Neural crest cell (in vitro differentiated cells): ENCODE measurements around the gene OSBPL2. TPM values are rescaled to one million over a fixed set of nuclear protein-coding genes. Genes with fewer than 3 reads are reported as not detected.

Source experiments
- DNase-seq: peaks from one replicate; pipeline ENCODE4 v3.0.0; 2021; ENCODE audit warnings: low read depth, mixed read lengths, low spot score
- H3K27ac Mint-ChIP-seq: one replicate; pipeline ENCODE4 v1.8.0; 2021; ENCODE audit warnings: mild to moderate bottlenecking, mixed read lengths; ENCODE audit not compliant: unreplicated experiment
- H3K27me3 Mint-ChIP-seq: 2 replicates; pipeline ENCODE4 v1.8.0; 2021; ENCODE audit warnings: low read depth, mild to moderate bottlenecking, mixed read lengths
- H3K36me3 Mint-ChIP-seq: 2 replicates; pipeline ENCODE4 v1.8.0; 2021; ENCODE audit warnings: low read depth, mild to moderate bottlenecking, mixed read lengths
- H3K4me1 Mint-ChIP-seq: 2 replicates; pipeline ENCODE4 v1.8.0; 2021; ENCODE audit warnings: mixed read lengths
- H3K4me3 Mint-ChIP-seq: one replicate; pipeline ENCODE4 v1.8.0; 2021; ENCODE audit warnings: mild to moderate bottlenecking, mixed read lengths
- H3K9me3 Mint-ChIP-seq: 2 replicates; pipeline ENCODE4 v1.8.0; 2021; ENCODE audit warnings: mixed read lengths
- CTCF ChIP-seq: fragments of 200-600 bp; sonication (generic); conservative IDR thresholded peaks from 2 replicates; pipeline ENCODE4 v1.5.0; 2021; ENCODE audit warnings: antibody characterized with exemption, mild to moderate bottlenecking
- total RNA-seq: library from RNA; stranded (reverse); gene quantifications from 2 replicates; pipeline ENCODE4 v1.2.1, GENCODE V29; 2021

OSBPL2 gene
- total RNA-seq, 1 donor from 2014 or later, result 33.1 TPM

DNA sequence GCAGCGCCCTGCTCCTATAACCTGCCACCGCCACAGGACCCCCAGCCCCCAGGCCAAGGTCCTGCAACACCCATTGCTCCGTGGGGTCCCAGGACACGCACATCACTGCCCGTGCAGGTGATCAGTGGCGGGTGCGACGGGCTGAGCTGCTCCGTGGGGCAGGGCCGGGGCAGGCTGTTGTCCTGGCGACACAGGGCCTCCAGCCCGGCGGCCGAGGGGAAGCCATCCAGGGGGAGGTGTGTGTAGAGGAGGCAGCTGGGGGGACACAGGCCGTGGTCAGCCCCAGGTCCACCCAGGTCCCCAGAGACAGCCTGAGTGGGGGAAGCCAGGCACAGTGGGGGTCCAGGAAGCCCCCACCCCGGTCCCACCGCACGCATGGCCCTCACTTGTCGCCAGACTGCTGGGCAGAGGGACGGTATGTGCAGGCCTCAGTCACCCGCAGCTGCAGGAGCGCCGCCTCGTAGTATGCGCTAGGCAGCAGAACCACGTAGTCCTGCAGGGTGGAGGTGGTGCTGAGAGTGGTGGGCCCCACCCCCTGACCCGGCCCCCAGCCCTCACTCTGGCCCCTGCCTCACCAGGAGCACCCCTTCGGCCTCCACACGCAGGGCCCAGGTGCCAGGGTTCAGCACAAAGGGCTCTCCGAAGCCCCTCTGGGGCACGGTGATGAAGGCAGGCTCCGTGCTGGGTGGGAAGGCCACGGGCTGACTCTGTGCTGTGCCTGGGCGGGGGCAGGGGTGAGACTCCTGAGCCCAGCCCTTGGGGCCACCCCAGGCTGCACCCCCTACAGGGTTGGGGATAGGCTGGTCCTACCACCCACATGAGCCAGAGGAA, 94.9 kb downstream of the OSBPL2 start:
- Mint-ChIP-seq H3K27me3 (no peaks in the 10 kb centered on the region), H3K4me3 (no peak overlapping the region), H3K36me3 (no peaks in the 10 kb centered on the region), H3K27ac (no peak overlapping the region), H3K9me3 (no peaks in the 10 kb centered on the region), H3K4me1 (no peaks in the 10 kb centered on the region)
- no peak for DNase-seq
- TF ChIP-seq CTCF, result no peak

GRCh38 chr20:62333820-62334595, 95.7 kb downstream of the OSBPL2 start:
- DNase-seq, result no peak
- Mint-ChIP-seq H3K4me1 (no peaks in the 10 kb centered on the region), H3K36me3 (no peaks in the 10 kb centered on the region), H3K9me3 (no peaks in the 10 kb centered on the region), H3K4me3 (no peak overlapping the region), H3K27me3 (no peaks in the 10 kb centered on the region), H3K27ac (no peak overlapping the region)
- TF ChIP-seq CTCF, result no peak

DNA sequence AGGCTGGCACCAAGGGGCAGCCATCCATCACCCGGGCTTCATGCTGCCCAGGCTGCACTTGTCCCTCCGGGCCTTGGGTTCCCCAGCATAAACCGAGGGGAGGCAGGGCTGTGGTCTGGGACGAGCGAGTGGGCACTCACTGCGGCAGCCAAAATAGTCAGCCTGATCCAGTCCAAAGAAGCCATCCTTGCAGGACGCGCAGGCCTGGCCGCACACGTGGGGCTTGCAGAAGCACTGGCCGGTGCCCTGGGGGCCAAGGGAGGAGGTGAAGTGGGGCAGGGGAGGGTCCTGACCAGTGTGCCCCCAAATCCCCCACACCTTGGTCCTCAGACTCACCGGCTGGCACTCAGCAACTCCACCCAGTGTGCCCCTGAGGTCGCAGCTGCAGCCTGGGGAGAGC, 96.6 kb downstream of the OSBPL2 start:
- Mint-ChIP-seq H3K4me3 (no peak overlapping the region), H3K27me3 (no peaks in the 10 kb centered on the region), H3K27ac (no peak overlapping the region), H3K9me3 (no peaks in the 10 kb centered on the region), H3K4me1 (peaks cover 1% of the 10 kb centered on the region), H3K36me3 (peaks cover 5% of the 10 kb centered on the region)
- TF ChIP-seq CTCF, result no peak
- DNase-seq, result no peak

DNA sequence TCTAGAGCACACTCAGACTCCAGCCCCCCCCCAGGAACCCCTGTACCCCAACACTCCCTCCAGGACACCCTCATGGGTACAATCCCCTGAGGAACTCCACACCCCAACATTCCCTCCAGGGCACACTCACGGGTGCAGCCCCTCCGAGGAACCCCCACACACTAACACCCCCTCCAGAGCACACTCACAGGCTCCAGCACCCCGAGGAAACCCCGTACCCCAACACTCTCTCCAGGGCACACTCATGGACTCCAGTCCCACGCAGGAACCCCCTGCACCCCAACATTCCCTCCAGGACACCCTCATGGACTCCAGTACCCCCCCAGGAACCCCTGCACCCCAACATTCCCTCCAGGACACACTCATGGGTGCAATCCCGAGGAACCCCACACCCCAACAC, 97.2 kb downstream of the OSBPL2 start:
- no peak for DNase-seq

DNA sequence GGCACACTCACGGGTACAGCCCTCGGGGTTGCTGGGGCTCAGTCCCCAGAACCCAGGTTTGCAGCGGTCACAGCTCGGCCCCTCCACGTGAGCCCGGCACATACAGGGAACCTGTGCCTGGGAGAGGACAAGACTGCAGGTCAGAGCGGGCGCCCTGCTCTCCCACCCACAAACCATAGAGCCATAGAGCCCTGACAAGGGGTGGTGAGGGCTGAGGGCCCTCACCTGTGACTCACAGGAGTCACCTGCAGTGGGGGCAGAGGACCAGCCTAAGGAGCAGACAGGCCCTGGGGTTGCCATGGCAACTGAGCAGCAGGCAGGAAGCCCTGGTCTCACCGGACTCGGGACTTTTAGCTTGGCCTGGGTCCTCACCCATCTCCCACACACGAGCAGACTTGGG, 98.0 kb downstream of the OSBPL2 start:
- no peak for TF ChIP-seq CTCF
- Mint-ChIP-seq H3K27ac (no peak overlapping the region), H3K4me3 (no peak overlapping the region), H3K27me3 (no peaks in the 10 kb centered on the region), H3K36me3 (peaks cover 7% of the 10 kb centered on the region), H3K9me3 (no peaks in the 10 kb centered on the region), H3K4me1 (peaks cover 3% of the 10 kb centered on the region)
- DNase-seq, result no peak

More for the DNA sequence above, 97.2 kb downstream of the OSBPL2 start:
- Mint-ChIP-seq H3K36me3 (peaks cover 7% of the 10 kb centered on the region), H3K4me1 (peaks cover 3% of the 10 kb centered on the region), H3K27ac (no peak overlapping the region), H3K4me3 (no peak overlapping the region), H3K9me3 (no peaks in the 10 kb centered on the region), H3K27me3 (no peaks in the 10 kb centered on the region)
- no peak for TF ChIP-seq CTCF
